GM12878 (cell line): Measurements from ENCODE around the gene CNKSR3. TPM values are rescaled to one million over a fixed set of nuclear protein-coding genes. Genes with fewer than 3 reads are reported as not detected.

ENCODE experiments used
- ATAC-seq: fragments of 200-7000 bp; cut with Tn5 transposase; 3 replicates; pipeline ENCODE4 v1.9.1; 2020; ENCODE audit warnings: mild to moderate bottlenecking, moderate library complexity
- BruUV-seq: library from RNA; stranded (reverse); fragments of 400-500 nt; replicated peaks from 2 replicates; lab custom pipeline; 2021; lab: Mats Ljungman, UMichigan
- CTCF ChIA-PET: fragments of 300-600 bp; sonication (Branson Sonifier 250); formaldehyde crosslinking; extraction: SDS; loops from one replicate; lab custom pipeline; 2021; ENCODE audit warnings: inconsistent platforms; lab: Yijun Ruan, JAX
- POLR2A ChIA-PET: fragments of 350-600 bp; formaldehyde crosslinking; extraction: SDS; loops from one replicate; lab custom pipeline; 2021; ENCODE audit warnings: inconsistent platforms; lab: Charles Lee
- RAD21 ChIA-PET: fragments of 300-600 bp; sonication (Branson Sonifier 250); formaldehyde crosslinking; loops from one replicate; lab custom pipeline; 2023; ENCODE audit warnings: antibody characterized with exemption; ENCODE audit not compliant: unreplicated experiment; lab: Charles Lee
- SMC1A ChIA-PET: fragments of 300-600 bp; sonication (Branson Sonifier 250); formaldehyde crosslinking; loops from one replicate; lab custom pipeline; 2023; ENCODE audit not compliant: unreplicated experiment, uncharacterized antibody; lab: Charles Lee
- DNase-seq: peaks from one replicate; pipeline ENCODE4 v3.0.0-alpha.2; 2011; ENCODE audit warnings: low read depth, low spot score
- FAIRE-seq: peaks from 3 replicates; lab custom pipeline; 2011; peaks lifted over from hg19 to GRCh38; lab: Jason Lieb, UNC
- H2AFZ ChIP-seq: 2 replicates; pipeline ENCODE4 v1.6.0; 2011; ENCODE audit warnings: low read depth, low read length, control low read depth; ENCODE audit not compliant: control insufficient read depth
- H3K27ac ChIP-seq: 2 replicates; pipeline ENCODE4 v1.5.1; 2011; ENCODE audit warnings: control low read depth; ENCODE audit not compliant: control insufficient read depth, insufficient read depth
- H3K27me3 ChIP-seq, 2 experiments: replicated peaks in 1 of 2; 2 replicates each; pipeline versions ENCODE4 v1.6.0 to v1.6.1; 2011; ENCODE audit warnings: low read length in 1 of 2; ENCODE audit not compliant: control insufficient read depth in 2 of 2, insufficient read depth in 2 of 2
- H3K36me3 ChIP-seq, 2 experiments: 2 replicates each; pipeline ENCODE4 v1.5.1; 2011; ENCODE audit warnings: low read length in 1 of 2; ENCODE audit not compliant: control insufficient read depth in 2 of 2, insufficient read depth in 2 of 2
- H3K4me1 ChIP-seq: 2 replicates; pipeline ENCODE4 v1.6.1; 2011; ENCODE audit warnings: mild to moderate bottlenecking, low read length, moderate library complexity, mixed read lengths; ENCODE audit not compliant: control insufficient read depth, insufficient read depth
- H3K4me2 ChIP-seq: 2 replicates; pipeline ENCODE4 v1.6.0; 2011; ENCODE audit warnings: control low read depth; ENCODE audit not compliant: control insufficient read depth, insufficient read depth
- H3K4me3 ChIP-seq: fragments of 200-600 bp; sonication (generic); 2 replicates; pipeline ENCODE4 v1.5.1; 2016
- H3K79me2 ChIP-seq: 2 replicates; pipeline ENCODE4 v1.6.0; 2011; ENCODE audit warnings: low read length; ENCODE audit not compliant: control insufficient read depth, insufficient read depth
- H3K9ac ChIP-seq: 2 replicates; pipeline ENCODE4 v1.8.0; 2011; ENCODE audit warnings: low read length, control low read depth, mixed read lengths; ENCODE audit not compliant: control insufficient read depth, insufficient read depth
- H3K9me3 ChIP-seq: replicated peaks from 3 replicates; pipeline ENCODE4 v1.5.1; 2011; ENCODE audit warnings: mild to moderate bottlenecking, low read length; ENCODE audit not compliant: control insufficient read depth, insufficient read depth
- H4K20me1 ChIP-seq: 2 replicates; pipeline ENCODE4 v1.6.0; 2011; ENCODE audit not compliant: control insufficient read depth, insufficient read depth
- EGR1 ChIP-seq, 2 experiments: IDR thresholded peaks; 1 replicate in 1 of 2; 2 replicates in 1 of 2; pipeline ENCODE4 v1.6.1; 2011 to 2012; ENCODE audit warnings: low read depth in 2 of 2, low read length in 2 of 2, borderline replicate concordance in 1 of 2, mild to moderate bottlenecking in 1 of 2, moderate library complexity in 1 of 2
- MEF2A ChIP-seq: IDR thresholded peaks from 2 replicates; pipeline ENCODE4 v1.6.1; 2011; ENCODE audit warnings: low read depth, mild to moderate bottlenecking, low read length, moderate library complexity; ENCODE audit not compliant: insufficient read depth
- NFYB ChIP-seq: IDR thresholded peaks from 2 replicates; pipeline ENCODE4 v1.6.1; 2011; ENCODE audit warnings: low read depth, mild to moderate bottlenecking, low read length, improper control_type of control experiment, moderate library complexity; ENCODE audit not compliant: insufficient read depth
- RAD21 ChIP-seq: IDR thresholded peaks from 2 replicates; pipeline ENCODE4 v1.6.1; 2011; ENCODE audit warnings: mild to moderate bottlenecking, low read depth, low read length, moderate library complexity; ENCODE audit not compliant: insufficient read depth
- WGBS: methylation state at CpG from one replicate; pipeline ENCODE4 v1.1.6; 2016; ENCODE audit warnings: low lambda C conversion rate; ENCODE audit not compliant: insufficient replicate concordance, insufficient coverage; ENCODE audit errors: missing lambda C conversion rate; 5-methylcytosine and 5-hydroxymethylcytosine counted together
- in situ Hi-C: fragments of 300-500 bp; cut with MboI; formaldehyde crosslinking; loops from 9 replicates; pipeline ENCODE4 v1.14.3; 2018; ENCODE audit warnings: mixed read lengths
- intact Hi-C: fragments of 100-400 bp; cut with micrococcal nuclease; formaldehyde crosslinking; loops from one replicate; pipeline ENCODE4 v1.14.2; 2022; ENCODE audit not compliant: unreplicated experiment
- polyA plus RNA-seq, 11 experiments: library from polyadenylated mRNA; depleted of rRNA in 4 of 11; unstranded in 6 of 11; stranded (reverse) in 5 of 11; fragments of >200 nt; fragmentation: Nextera tagmentation in 4 of 11; fragmentation: Illumina TruSeq in 1 of 11; extraction: Ambion mirVana in 4 of 11; extraction: Trizol in 1 of 11; gene quantifications; 1 replicate in 1 of 11; 2 replicates in 10 of 11; pipeline versions ENCODE4 v1.2.1 to v1.2.3, GENCODE V29; 2011 to 2016; ENCODE audit warnings: inconsistent platforms in 2 of 11, missing spikeins in 2 of 11, low read depth in 1 of 11
- total RNA-seq, 4 experiments: library from RNA; depleted of rRNA in 3 of 4; stranded (reverse); fragments of >200 nt in 3 of 4; fragmentation: Illumina TruSeq in 1 of 4; extraction: Trizol in 1 of 4; gene quantifications; 2 replicates each; pipeline versions ENCODE4 v1.2.1 to v1.2.3, GENCODE V29; 2013 to 2021
- TF ChIP-seq, protein P1 (sequence below), 3 experiments: IDR thresholded peaks in 2 of 3; conservative IDR thresholded peaks in 1 of 3; 2 replicates each; pipeline ENCODE4 v1.5.1; 2011; ENCODE audit warnings: low read depth in 3 of 3, low read length in 3 of 3, mild to moderate bottlenecking in 3 of 3, control low read depth in 2 of 3, moderate library complexity in 2 of 3, inconsistent platforms in 1 of 3, mixed read lengths in 1 of 3; ENCODE audit not compliant: control insufficient read depth in 2 of 3, insufficient read depth in 1 of 3; ENCODE audit errors: extremely low read depth in 1 of 3

Gene CNKSR3
- total and polyA plus RNA-seq, 10 of the 15 experiments (the other 5 are each of a cell fraction or from before 2014, with no cell fraction given) = under 0.01 to 0.48 (median 0.12) TPM; not detected in 2

DNA sequence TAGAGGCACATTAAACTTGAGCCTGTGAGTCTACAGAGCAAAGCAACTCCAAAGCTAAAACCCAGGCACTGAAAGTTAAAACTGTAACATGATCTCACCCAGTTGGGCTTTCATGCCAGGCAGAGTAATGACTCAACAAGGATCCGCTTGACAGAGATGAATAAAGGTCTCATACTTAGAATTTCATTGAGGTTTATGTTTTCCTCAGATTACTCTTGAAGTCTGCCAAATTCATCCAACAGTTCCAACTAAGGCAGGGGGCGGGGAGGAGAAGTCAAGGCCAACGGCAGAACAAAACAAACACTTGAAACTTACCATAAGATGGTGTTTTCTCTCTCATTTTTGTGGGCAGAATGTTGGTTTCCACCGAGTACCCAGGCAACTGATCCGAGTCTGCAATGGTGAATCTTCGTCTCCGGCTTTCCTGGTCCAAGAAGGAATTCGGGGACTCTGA, 99.8 kb downstream of the CNKSR3 start:
- ChIA-PET RAD21 (interaction anchor here (0.6 kb wide), 1 partner anchor 11 kb away, joined by 3 read pairs; no protein-coding TSS in a partner anchor), SMC1A (no interaction called here), POLR2A (no interaction called here), CTCF (no interaction called here)
- no peak overlapping the region for H3K9ac ChIP-seq
- H4K20me1 ChIP-seq = no peaks in the 10 kb centered on the region
- H3K9me3 ChIP-seq = no peaks in the 10 kb centered on the region; the same call in 2 of the 3 replicates
- no peaks in the 10 kb centered on the region for H3K36me3 ChIP-seq
- intact Hi-C loops (no loop called here), in situ Hi-C loops (no loop called here)
- no peak overlapping the region for H2AFZ ChIP-seq
- no peaks in the 10 kb centered on the region; a peak in 1 of 4 replicates for H3K27me3 ChIP-seq
- H3K4me3 ChIP-seq = no peak overlapping the region
- H3K27ac ChIP-seq = no peak overlapping the region
- DNase-seq = no peak
- ATAC-seq = peak; percentile 73
- H3K79me2 ChIP-seq = no peaks in the 10 kb centered on the region
- FAIRE-seq = no peak
- no peak overlapping the region for H3K4me2 ChIP-seq
- 28% methylated on average over 8 of the region's 8 CpGs for WGBS
- no TSS peak for BruUV-seq
- H3K4me1 ChIP-seq = no peaks in the 10 kb centered on the region
- 0 out of 2 replicates have a peak, but pooled peaks have one; percentile 34 for TF ChIP-seq MEF2A
- TF ChIP-seq EGR1 (IDR thresholded peaks at IDR 0.05; ENCODE audit: borderline replicate concordance in 1 of 2, low read depth in 2 of 2, low read length in 2 of 2) = no peak

DNA sequence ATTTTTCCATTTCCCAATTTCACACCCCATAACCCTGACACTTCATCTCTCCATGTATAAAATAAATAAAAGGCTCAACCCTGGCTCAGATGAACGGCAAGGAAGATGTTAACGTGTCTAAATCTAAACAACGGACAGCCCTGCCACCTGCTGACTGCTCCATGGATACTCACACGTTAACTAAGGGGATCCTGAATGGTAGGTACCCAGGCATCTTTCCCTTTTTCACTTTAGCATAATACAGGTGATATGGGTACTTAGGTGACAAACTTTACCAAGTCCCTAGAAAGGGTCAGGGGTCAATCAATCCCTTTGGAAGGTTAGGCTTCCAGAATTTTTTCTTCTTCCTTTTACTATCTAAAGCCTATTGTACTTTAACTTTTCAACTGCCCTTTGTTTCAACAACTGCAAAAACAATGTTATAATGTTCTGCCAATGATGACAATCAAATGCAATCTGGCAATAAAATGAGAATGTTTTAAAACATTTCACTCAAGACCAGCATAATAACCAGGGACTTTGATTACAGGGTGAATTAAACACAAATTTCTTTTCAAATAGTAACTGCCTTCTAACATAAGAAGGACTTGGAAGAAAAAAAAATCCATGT, 101.5 kb downstream of the CNKSR3 start:
- in situ Hi-C loops = no loop called here
- FAIRE-seq = no peak
- H3K36me3 ChIP-seq = no peaks in the 10 kb centered on the region
- H4K20me1 ChIP-seq = no peaks in the 10 kb centered on the region
- CTCF ChIA-PET = no interaction called here
- H3K27me3 ChIP-seq = no peaks in the 10 kb centered on the region; a peak in 1 of 4 replicates
- no peak overlapping the region for H3K9ac ChIP-seq
- H3K27ac ChIP-seq = no peak overlapping the region
- TF ChIP-seq NFYB (no peak), RAD21 (peak; percentile 25; the same call in 1 of the 2 replicates)
- TF ChIP-seq, protein P1, sequence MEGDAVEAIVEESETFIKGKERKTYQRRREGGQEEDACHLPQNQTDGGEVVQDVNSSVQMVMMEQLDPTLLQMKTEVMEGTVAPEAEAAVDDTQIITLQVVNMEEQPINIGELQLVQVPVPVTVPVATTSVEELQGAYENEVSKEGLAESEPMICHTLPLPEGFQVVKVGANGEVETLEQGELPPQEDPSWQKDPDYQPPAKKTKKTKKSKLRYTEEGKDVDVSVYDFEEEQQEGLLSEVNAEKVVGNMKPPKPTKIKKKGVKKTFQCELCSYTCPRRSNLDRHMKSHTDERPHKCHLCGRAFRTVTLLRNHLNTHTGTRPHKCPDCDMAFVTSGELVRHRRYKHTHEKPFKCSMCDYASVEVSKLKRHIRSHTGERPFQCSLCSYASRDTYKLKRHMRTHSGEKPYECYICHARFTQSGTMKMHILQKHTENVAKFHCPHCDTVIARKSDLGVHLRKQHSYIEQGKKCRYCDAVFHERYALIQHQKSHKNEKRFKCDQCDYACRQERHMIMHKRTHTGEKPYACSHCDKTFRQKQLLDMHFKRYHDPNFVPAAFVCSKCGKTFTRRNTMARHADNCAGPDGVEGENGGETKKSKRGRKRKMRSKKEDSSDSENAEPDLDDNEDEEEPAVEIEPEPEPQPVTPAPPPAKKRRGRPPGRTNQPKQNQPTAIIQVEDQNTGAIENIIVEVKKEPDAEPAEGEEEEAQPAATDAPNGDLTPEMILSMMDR (IDR thresholded peaks at IDR 0.05 in 2 of 3, conservative IDR thresholded peaks at IDR 0.05 in 1 of 3; ENCODE audit: control insufficient read depth in 2 of 3, extremely low read depth in 1 of 3, insufficient read depth in 1 of 3, low read depth in 3 of 3, low read length in 3 of 3) = peak in 2 of 3 experiments; percentile 9 to 21; a peak in 2 of 6 replicates
- TF ChIP-seq, all 136 proteins: peak for 2
- Histone ChIP-seq H3K9me3 (no peaks in the 10 kb centered on the region), H3K4me2 (no peak overlapping the region), H3K79me2 (no peaks in the 10 kb centered on the region), H3K4me3 (no peak overlapping the region), H2AFZ (no peak overlapping the region), H3K4me1 (no peaks in the 10 kb centered on the region)
- ATAC-seq (peak; percentile 53; the same call in 2 of the 3 replicates), DNase-seq (no peak)
- intact Hi-C loops = no loop called here
- WGBS = 21% methylated on average over 4 of the region's 4 CpGs
- BruUV-seq = no TSS peak
- ChIA-PET SMC1A (interaction anchor here (0.7 kb wide), 1 partner anchor 265 kb away, joined by 3 read pairs; no protein-coding TSS in a partner anchor), RAD21 (no interaction called here), POLR2A (no interaction called here)
